OCI-LY7 (cell line): Measurements from ENCODE around the gene OCSTAMP.

ENCODE experiments used
- EZH2phosphoT487 ChIP-seq: fragments of 200-600 bp; sonication (generic); IDR thresholded peaks from 2 replicates; pipeline ENCODE4 v1.6.1; 2018; ENCODE audit warnings: low read depth, borderline replicate concordance, mild to moderate bottlenecking, mixed run types, antibody characterized with exemption, low read length, moderate library complexity, mixed read lengths
- TF ChIP-seq, protein P1 (sequence below): fragments of 200-600 bp; sonication (generic); conservative IDR thresholded peaks from 2 replicates; pipeline ENCODE4 v1.5.1; 2014; ENCODE audit warnings: mild to moderate bottlenecking, antibody characterized with exemption, low read length, moderate library complexity, mixed read lengths

DNA sequence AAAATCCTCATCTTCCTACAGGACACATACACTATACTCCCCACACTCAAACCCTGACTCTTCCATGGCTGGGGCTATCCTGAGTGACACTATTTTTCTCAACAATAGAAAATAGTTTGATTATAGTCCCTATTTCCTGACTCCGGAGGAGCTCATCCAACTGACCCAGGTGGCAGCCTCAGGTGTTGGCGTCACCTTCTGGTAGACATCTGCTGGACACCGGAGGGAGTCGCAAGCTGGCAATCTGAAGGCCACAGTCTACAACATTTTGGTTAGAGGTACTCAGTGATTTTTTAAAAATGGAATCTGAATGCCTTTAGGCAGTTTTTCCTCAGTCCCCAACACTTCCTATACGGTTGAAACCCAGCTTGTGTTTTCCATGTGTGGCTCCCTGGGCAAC is 32.2 kb upstream of the OCSTAMP start:
- TF ChIP-seq, protein P1, sequence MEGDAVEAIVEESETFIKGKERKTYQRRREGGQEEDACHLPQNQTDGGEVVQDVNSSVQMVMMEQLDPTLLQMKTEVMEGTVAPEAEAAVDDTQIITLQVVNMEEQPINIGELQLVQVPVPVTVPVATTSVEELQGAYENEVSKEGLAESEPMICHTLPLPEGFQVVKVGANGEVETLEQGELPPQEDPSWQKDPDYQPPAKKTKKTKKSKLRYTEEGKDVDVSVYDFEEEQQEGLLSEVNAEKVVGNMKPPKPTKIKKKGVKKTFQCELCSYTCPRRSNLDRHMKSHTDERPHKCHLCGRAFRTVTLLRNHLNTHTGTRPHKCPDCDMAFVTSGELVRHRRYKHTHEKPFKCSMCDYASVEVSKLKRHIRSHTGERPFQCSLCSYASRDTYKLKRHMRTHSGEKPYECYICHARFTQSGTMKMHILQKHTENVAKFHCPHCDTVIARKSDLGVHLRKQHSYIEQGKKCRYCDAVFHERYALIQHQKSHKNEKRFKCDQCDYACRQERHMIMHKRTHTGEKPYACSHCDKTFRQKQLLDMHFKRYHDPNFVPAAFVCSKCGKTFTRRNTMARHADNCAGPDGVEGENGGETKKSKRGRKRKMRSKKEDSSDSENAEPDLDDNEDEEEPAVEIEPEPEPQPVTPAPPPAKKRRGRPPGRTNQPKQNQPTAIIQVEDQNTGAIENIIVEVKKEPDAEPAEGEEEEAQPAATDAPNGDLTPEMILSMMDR = no peak
- TF ChIP-seq EZH2phosphoT487 = no peak
